Stimulated activated effector memory CD8-positive, alpha-beta T cell treated with anti-CD3 and anti-CD28 coated beads, Interleukin-12 subunit alpha, Interleukin-12 subunit beta, amount 100 ng/mL, for 72 hours (primary cell): ENCODE results near the gene KLRC4.
"Not testable (repeated sequence)": the region's sequence is repeated elsewhere in the genome, so short reads cannot be mapped to it uniquely, and the experiment has no call there.

Source experiments
- ATAC-seq: fragments of 150-1000 bp; cut with Tn5 transposase; 2 replicates; pipeline ENCODE4 v1.10.0; 2021
- DNase-seq, 2 donors: peaks; one replicate each; pipeline ENCODE4 v3.0.0; 2021 to 2022; ENCODE audit warnings: low spot score in 2 of 2
- H3K27ac Mint-ChIP-seq: one replicate; pipeline ENCODE4 v1.8.0; 2022; ENCODE audit warnings: mild to moderate bottlenecking, mixed read lengths
- H3K36me3 Mint-ChIP-seq: one replicate; pipeline ENCODE4 v1.8.0; 2022; ENCODE audit warnings: mild to moderate bottlenecking, mixed read lengths
- H3K4me1 Mint-ChIP-seq: one replicate; pipeline ENCODE4 v1.8.0; 2022; ENCODE audit warnings: mixed read lengths
- H3K4me3 Mint-ChIP-seq: one replicate; pipeline ENCODE4 v1.8.0; 2022; ENCODE audit warnings: mild to moderate bottlenecking, mixed read lengths
- H3K9me3 Mint-ChIP-seq: one replicate; pipeline ENCODE4 v1.8.0; 2022; ENCODE audit warnings: mixed read lengths

KLRC4 gene

GRCh38 chr12:10409392-10409791, at the start of gene KLRC4:
Gene KLRC4, minus strand, starts transcription at chr12:10409757. Its CDS starts 182 bp downstream, at chr12:10409575.
- peaks cover 85% of the 10 kb centered on the region for H3K36me3 Mint-ChIP-seq
- peak within 1 kb of the TSS; percentile 85 for H3K27ac Mint-ChIP-seq
- H3K4me1 Mint-ChIP-seq, result no peaks in the 10 kb centered on the region
- ATAC-seq, result peak; percentile 83
- H3K4me3 Mint-ChIP-seq, result peak within 1 kb of the TSS; percentile 56
- no peak for DNase-seq
- H3K9me3 Mint-ChIP-seq, result no peaks in the 10 kb centered on the region

GRCh38 chr12:10457760-10458159, 48.2 kb upstream of the KLRC4 start:
- ATAC-seq (no peak), DNase-seq (no peak)
- H3K27ac Mint-ChIP-seq, result no peak overlapping the region
- H3K4me1 Mint-ChIP-seq, result peaks cover 12% of the 10 kb centered on the region
- no peaks in the 10 kb centered on the region for H3K36me3 Mint-ChIP-seq
- H3K4me3 Mint-ChIP-seq, result no peak overlapping the region
- H3K9me3 Mint-ChIP-seq, result peaks cover 26% of the 10 kb centered on the region

- Mint-ChIP-seq H3K4me1 (peaks cover 12% of the 10 kb centered on the region), H3K36me3 (no peaks in the 10 kb centered on the region), H3K4me3 (no peak overlapping the region), H3K9me3 (peaks cover 22% of the 10 kb centered on the region), H3K27ac (no peak overlapping the region)
- ATAC-seq, result no peak
- DNase-seq, result no peak
Measured at GRCh38 chr12:10456856-10457255, 47.3 kb upstream of the KLRC4 start.

GRCh38 chr12:10455766-10456165, 46.2 kb upstream of the KLRC4 start:
- Mint-ChIP-seq H3K4me1 (peaks cover 12% of the 10 kb centered on the region), H3K27ac (no peak overlapping the region), H3K4me3 (no peak overlapping the region), H3K9me3 (peaks cover 22% of the 10 kb centered on the region), H3K36me3 (peaks cover 10% of the 10 kb centered on the region)
- DNase-seq (no peak), ATAC-seq (no peak)

GRCh38 chr12:10454531-10454930, 45.0 kb upstream of the KLRC4 start:
- H3K9me3 Mint-ChIP-seq, result peaks cover 22% of the 10 kb centered on the region
- peaks cover 18% of the 10 kb centered on the region for H3K36me3 Mint-ChIP-seq
- H3K4me1 Mint-ChIP-seq, result peaks cover 12% of the 10 kb centered on the region
- no peak for DNase-seq
- H3K4me3 Mint-ChIP-seq, result peak overlapping the region; percentile 54
- ATAC-seq, result peak; percentile 57
- peak overlapping the region; percentile 78 for H3K27ac Mint-ChIP-seq

GRCh38 chr12:10453156-10453555, 43.6 kb upstream of the KLRC4 start, which contains the start of gene KLRC1:
Gene KLRC1, minus strand, starts transcription at chr12:10453377. Its CDS starts 2,221 bp downstream, at chr12:10451156.
- Mint-ChIP-seq H3K9me3 (peaks cover 15% of the 10 kb centered on the region), H3K4me1 (peaks cover 15% of the 10 kb centered on the region), H3K4me3 (peak within 1 kb of the TSS; percentile 54), H3K27ac (peak within 1 kb of the TSS; percentile 78), H3K36me3 (peaks cover 25% of the 10 kb centered on the region)
- DNase-seq (no peak), ATAC-seq (peak; percentile 86)

- no peak overlapping the region for H3K27ac Mint-ChIP-seq
- DNase-seq (no peak), ATAC-seq (peak; percentile 38)
- H3K9me3 Mint-ChIP-seq, result no peaks in the 10 kb centered on the region
- peaks cover 31% of the 10 kb centered on the region for H3K36me3 Mint-ChIP-seq
- H3K4me3 Mint-ChIP-seq, result peak overlapping the region; percentile 54
- H3K4me1 Mint-ChIP-seq, result peaks cover 14% of the 10 kb centered on the region
Measured at GRCh38 chr12:10448236-10448635, 38.7 kb upstream of the KLRC4 start.

GRCh38 chr12:10446052-10446451, 36.5 kb upstream of the KLRC4 start:
- DNase-seq, H3K4me3 Mint-ChIP-seq, H3K27ac Mint-ChIP-seq, H3K9me3 Mint-ChIP-seq, H3K4me1 Mint-ChIP-seq: not testable (repeated sequence)
- peaks cover 24% of the 10 kb centered on the region for H3K36me3 Mint-ChIP-seq
- peak; percentile 99 for ATAC-seq

- H3K4me1 Mint-ChIP-seq, ATAC-seq: not testable (repeated sequence)
Measured at GRCh38 chr12:10441144-10441543, 31.6 kb upstream of the KLRC4 start.

GRCh38 chr12:10439608-10440274, 30.2 kb upstream of the KLRC4 start:
- not testable (repeated sequence) for H3K4me1 Mint-ChIP-seq, ATAC-seq, H3K27ac Mint-ChIP-seq, DNase-seq, H3K9me3 Mint-ChIP-seq, H3K4me3 Mint-ChIP-seq, H3K36me3 Mint-ChIP-seq

More at GRCh38 chr12:10441144-10441543, 31.6 kb upstream of the KLRC4 start:
- H3K4me3 Mint-ChIP-seq, H3K27ac Mint-ChIP-seq, H3K36me3 Mint-ChIP-seq, DNase-seq, H3K9me3 Mint-ChIP-seq: not testable (repeated sequence)

GRCh38 chr12:10437601-10438000, 28.0 kb upstream of the KLRC4 start:
- not testable (repeated sequence) for H3K36me3 Mint-ChIP-seq, H3K27ac Mint-ChIP-seq, H3K9me3 Mint-ChIP-seq, H3K4me3 Mint-ChIP-seq, DNase-seq, H3K4me1 Mint-ChIP-seq
- ATAC-seq, result peak; percentile 88

GRCh38 chr12:10435816-10436215, 26.3 kb upstream of the KLRC4 start, which contains the start of gene KLRC2:
Gene KLRC2, minus strand, starts transcription at chr12:10436010. Its CDS starts 24 bp downstream, at chr12:10435986.
- H3K9me3 Mint-ChIP-seq, H3K36me3 Mint-ChIP-seq, H3K27ac Mint-ChIP-seq, DNase-seq, H3K4me1 Mint-ChIP-seq, H3K4me3 Mint-ChIP-seq: not testable (repeated sequence)
- ATAC-seq, result peak; percentile 58

- peak; percentile 98 for ATAC-seq
- not testable (repeated sequence) for DNase-seq, H3K4me1 Mint-ChIP-seq, H3K36me3 Mint-ChIP-seq, H3K4me3 Mint-ChIP-seq, H3K27ac Mint-ChIP-seq, H3K9me3 Mint-ChIP-seq
Measured at GRCh38 chr12:10430623-10431022, 21.1 kb upstream of the KLRC4 start.

- H3K9me3 Mint-ChIP-seq, H3K36me3 Mint-ChIP-seq, H3K4me1 Mint-ChIP-seq, ATAC-seq, DNase-seq, H3K4me3 Mint-ChIP-seq: not testable (repeated sequence)
- H3K27ac Mint-ChIP-seq, result peak overlapping the region; percentile 10
Measured at GRCh38 chr12:10425938-10426337, 16.4 kb upstream of the KLRC4 start.

- H3K4me3 Mint-ChIP-seq, H3K4me1 Mint-ChIP-seq, H3K36me3 Mint-ChIP-seq, ATAC-seq, H3K27ac Mint-ChIP-seq, H3K9me3 Mint-ChIP-seq, DNase-seq: not testable (repeated sequence)
Measured at GRCh38 chr12:10424260-10424899, 14.8 kb upstream of the KLRC4 start.

GRCh38 chr12:10422159-10422558, 12.6 kb upstream of the KLRC4 start:
- peaks cover 15% of the 10 kb centered on the region for H3K36me3 Mint-ChIP-seq
- H3K4me3 Mint-ChIP-seq, H3K9me3 Mint-ChIP-seq, H3K27ac Mint-ChIP-seq, H3K4me1 Mint-ChIP-seq, DNase-seq: not testable (repeated sequence)
- ATAC-seq, result peak; percentile 99
